HG03439 (cell line): Measurements from ENCODE around the gene MYLK4.

Source experiments
- ATAC-seq: cut with Tn5 transposase; IDR thresholded peaks from one replicate; pipeline ENCODE4 v1.9.1; 2021; ENCODE audit warnings: mild to moderate bottlenecking, moderate library complexity; ENCODE audit not compliant: unreplicated experiment

The MYLK4 gene

DNA sequence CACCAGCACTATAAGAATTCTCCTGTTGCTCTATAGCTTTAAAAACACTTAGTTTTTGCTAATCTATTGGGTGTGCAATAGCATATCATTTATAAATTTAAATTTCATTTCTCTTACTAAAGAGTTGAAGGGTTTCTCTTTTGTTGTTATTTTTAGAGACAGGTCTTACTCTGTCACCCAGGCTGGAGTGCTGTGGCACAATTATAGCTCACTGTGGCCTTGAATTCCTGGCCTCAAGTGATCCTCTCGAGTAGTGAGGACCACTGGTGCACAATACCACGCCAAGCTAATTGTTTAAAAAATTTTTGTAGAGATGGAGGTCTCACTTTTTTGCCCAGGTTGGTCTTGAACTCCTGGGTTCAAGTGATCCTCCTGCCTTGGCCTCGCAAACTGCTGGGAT, 8.3 kb upstream of the MYLK4 start:
- no peak for ATAC-seq

- no peak for ATAC-seq
These were observed 6.0 kb upstream of the MYLK4 start for GRCh38 chr6:2756687-2757224.

- no peak for ATAC-seq
These were observed 5.5 kb upstream of the MYLK4 start for GRCh38 chr6:2756241-2756640.

DNA sequence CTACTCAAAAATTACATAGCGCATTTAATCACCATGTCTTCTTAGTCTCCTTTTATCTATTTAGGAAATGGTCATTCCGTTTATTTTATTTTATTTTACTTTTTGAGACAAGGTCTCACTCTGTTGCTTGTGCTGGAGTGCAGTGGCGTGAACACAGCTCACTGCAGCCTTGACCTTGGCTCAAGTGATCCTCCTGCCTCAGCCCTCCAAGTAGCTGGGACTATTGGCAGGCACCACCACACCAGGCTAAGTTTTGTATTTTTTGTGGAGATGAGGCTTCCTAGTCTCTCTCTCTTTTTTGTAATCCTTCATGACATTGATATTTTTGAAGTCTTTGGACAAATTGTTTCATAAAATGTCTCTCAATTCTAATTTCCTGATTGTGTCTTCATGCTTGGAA, 4.7 kb upstream of the MYLK4 start:
- ATAC-seq: no peak

GRCh38 chr6:2754911-2755310, 4.2 kb upstream of the MYLK4 start:
- no peak for ATAC-seq

GRCh38 chr6:2754393-2754792, 3.7 kb upstream of the MYLK4 start:
- no peak for ATAC-seq

GRCh38 chr6:2753743-2754142, 3.0 kb upstream of the MYLK4 start:
- no peak for ATAC-seq

DNA sequence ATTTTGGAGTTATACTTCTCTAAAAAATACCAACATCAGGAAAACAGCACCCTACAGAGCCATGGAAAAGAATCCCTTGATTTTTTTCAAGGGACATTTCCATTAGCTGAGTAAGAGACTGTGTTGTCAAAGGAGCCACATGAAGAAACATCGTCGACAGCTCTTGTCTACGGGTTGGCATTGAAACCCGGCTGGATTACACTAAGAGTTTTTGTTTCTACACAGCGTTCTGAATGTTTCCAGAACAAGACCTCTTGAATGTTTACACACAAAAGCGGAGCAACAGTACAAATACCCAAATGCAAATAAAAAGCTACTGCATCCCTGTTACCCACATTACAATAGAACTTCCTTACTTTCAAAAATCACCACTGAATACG, 2.4 kb upstream of the MYLK4 start:
- no peak for ATAC-seq

- ATAC-seq: no peak
These were observed 1.9 kb upstream of the MYLK4 start for GRCh38 chr6:2752477-2753109.

GRCh38 chr6:2751871-2752270, 1.1 kb upstream of the MYLK4 start:
- no peak for ATAC-seq

GRCh38 chr6:2749969-2750600, 637 bp downstream of the MYLK4 start:
- no peak for ATAC-seq

DNA sequence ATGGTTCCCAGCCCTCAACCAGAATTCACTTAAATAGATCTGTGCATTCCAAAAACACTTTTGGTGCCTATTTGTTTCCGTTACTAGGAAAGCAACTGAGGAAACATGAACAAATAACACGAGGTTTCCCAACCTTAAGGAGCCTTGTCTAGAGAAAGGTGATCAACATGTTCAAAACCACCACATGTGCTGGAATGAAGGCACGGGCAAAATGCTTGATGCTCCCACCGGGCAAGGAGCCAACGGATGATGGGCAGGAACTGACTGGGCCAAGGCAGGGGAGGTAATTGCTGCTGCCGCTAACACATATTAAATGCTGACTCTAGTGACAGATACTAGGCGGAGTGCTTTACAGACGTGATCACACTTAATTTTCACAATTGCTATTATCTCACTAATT, 2.5 kb downstream of the MYLK4 start:
- no peak for ATAC-seq

- no peak for ATAC-seq
These were observed 4.1 kb downstream of the MYLK4 start for GRCh38 chr6:2746557-2747061.

DNA sequence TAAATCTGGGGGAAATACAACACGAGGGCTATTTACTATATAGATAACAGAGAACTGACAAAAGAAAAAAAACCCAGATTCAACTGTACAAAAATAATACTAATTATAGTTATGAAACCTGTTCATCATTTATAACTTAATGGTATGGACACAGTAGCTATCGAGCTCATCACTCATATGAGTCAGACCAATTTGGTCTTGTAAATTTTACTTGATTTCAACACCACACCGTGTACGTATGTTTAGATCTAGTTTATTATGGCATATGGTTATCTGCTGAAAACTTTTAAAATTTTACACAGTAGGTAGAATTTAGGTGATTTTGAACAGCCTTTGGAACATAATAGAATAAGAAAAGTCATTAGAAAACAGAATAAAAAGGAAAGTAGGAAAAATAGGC, 5.5 kb downstream of the MYLK4 start:
- ATAC-seq: no peak

DNA sequence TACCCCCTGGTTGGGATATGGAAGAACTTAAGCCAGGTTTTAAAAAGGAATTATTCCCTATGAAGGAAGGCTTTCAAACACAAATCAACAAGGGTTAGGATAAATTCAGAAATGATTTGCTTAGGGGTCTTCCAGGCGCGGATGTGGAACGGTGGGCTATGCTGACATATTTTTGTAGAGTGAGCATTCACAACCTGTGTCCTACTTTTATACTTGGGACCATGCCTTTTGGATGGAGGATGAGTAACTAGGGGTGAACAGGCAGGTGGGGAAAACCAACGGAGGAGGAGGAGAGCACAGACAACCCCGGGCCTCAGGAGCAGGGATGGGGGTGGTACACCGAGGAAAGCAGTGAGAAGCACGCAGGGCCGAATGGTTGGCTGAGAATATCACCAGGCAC, 5.9 kb downstream of the MYLK4 start:
- no peak for ATAC-seq

- no peak for ATAC-seq
These were observed 6.4 kb downstream of the MYLK4 start for GRCh38 chr6:2744209-2744771.

DNA sequence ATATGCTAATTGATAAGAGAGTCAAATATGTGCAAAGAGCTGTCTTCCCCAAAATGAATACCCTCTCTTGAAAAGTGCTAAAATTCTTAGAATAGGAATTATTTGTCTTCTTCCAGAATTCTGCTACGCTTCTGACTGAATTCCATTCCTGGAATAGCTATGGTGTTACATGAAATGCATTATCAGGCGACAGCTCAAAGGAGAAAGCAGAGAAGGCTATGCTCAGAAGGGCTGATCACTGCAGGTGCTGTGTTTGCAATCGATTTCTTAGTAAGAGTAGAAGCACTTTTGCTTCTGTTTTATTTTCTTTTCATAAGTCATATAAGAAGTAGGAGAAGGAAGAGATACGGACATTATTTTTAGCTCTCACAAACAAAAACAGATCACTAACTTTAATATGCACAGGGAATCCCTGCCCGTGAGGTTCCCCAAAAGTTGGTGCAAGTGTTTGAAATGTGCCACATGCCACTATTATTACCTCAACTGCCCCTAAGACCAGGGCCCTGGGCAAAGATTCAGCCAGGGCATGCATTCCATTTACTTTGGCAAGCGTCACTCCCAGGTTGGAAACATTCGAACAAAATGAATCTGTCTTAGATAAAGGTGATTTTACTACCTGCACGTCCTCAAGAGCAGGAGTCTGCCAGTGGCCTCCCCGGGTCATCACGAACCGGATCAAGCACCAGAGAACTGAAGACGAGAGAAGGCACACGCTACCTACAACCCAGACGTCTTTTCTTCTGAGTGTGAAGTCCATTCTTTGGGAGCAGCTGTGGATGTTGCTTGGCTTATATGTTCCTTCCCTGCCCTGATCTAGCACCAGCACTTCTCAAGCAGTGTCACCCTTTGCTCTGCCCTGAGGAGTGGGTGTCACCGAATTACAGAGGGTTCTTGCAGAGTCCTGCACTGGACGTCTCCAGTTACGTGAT, 7.2 kb downstream of the MYLK4 start:
- no peak for ATAC-seq

GRCh38 chr6:2741756-2742155, 9.0 kb downstream of the MYLK4 start:
- no peak for ATAC-seq

DNA sequence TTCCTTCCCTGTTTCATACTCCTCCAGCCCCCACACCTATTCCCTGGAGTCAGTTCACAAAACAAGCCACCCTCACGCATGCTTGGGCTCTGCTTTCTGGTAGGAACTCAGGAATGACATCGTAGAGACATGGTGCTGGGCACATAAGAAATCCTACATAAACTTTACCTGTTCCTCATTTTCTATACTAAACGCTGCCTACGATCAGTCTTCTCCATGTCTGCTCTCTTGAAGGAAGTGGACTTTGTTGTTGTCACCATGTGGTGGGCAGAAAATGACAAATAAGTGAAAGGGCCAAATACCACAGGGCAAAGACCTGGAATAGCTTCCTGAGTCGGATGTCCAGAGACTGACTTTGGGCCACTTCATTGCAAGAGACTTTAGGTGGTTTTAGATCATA, 10.1 kb downstream of the MYLK4 start:
- no peak for ATAC-seq

DNA sequence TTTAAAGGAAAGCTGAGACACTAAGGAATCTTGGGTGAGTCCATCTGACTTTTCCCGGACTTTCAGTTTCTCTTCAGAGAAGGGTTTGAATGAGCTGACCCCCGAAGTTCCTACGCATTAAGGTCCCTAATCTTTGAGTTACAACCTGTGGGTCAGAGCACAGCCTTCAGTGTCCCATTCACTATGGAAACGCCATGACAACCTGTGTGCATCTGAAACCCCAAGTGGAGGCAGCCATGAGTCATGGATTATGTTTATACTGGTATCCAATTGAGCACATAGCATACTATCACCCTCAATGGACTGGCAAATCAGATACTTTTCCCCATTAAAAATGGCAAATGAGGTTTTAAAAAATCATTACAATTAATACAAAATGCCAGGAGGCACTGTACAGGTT, 11.4 kb downstream of the MYLK4 start:
- no peak for ATAC-seq

DNA sequence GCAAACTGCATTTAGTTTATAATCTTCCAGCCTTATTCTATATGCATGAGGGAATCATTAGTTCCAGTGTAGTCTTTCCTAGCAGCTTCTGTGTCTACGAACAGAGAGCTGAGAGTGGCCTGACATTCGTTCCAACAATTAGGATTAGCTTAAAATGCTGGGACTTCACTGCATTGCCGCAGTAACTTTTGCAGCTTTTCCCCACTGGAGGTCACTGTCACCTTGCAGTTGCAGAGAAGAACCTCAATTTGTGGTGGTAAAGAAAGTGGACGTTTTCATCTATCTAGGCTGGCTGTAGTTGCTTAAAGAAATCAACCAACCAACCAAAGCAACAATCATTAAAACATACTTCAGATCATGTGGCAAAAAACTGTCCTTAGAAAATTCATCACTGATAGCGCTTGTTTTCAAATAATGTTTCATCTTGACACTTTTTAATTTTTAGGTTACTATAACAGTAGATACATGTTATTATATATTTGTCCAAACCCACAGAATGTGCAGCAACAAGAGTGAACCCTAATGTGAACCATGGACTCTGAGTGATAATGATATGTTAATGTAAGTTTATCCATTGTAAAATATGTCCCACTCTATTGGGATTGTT, 12.2 kb downstream of the MYLK4 start:
- ATAC-seq: no peak
